Body of pancreas (tissue), 4 donors: ENCODE data around the gene IFITM1.

Experiments used
- CTCF ChIP-seq, 7 experiments: fragments of 450-650 bp in 4 of 7; fragments of 200-600 bp in 3 of 7; sonication (generic) in 3 of 7; IDR thresholded peaks; one replicate each; pipeline ENCODE4 v1.5.1; 2016 to 2019; ENCODE audit warnings: antibody characterized with exemption in 7 of 7
- POLR2A ChIP-seq, 3 donors: fragments of 450-650 bp; IDR thresholded peaks; one replicate each; pipeline ENCODE4 v1.6.1; 2016; ENCODE audit warnings: antibody characterized with exemption in 3 of 3, mild to moderate bottlenecking in 2 of 3

- TF ChIP-seq CTCF (IDR thresholded peaks at IDR 0.05) (no peak), POLR2A (IDR thresholded peaks at IDR 0.05) (no peak)
These were observed 30.3 kb upstream of the IFITM1 start for GRCh38 chr11:283405-284104.
